HTERT RPE-1 (cell line): ENCODE data around the gene GPX5.

Source experiments
- in situ Hi-C: fragments of 300-500 bp; cut with MboI; formaldehyde crosslinking; loops from 4 replicates; pipeline ENCODE4 v1.14.3; 2020; ENCODE audit warnings: low sequenced_read_pairs

The GPX5 gene

GRCh38 chr6:28553986-28554881 lies 28.6 kb downstream of the GPX5 start:
- in situ Hi-C loops = no loop called here

GRCh38 chr6:28555136-28555535 lies 29.5 kb downstream of the GPX5 start:
- in situ Hi-C loops = no loop called here

GRCh38 chr6:28558629-28559028 lies 32.9 kb downstream of the GPX5 start:
- in situ Hi-C loops = no loop called here

GRCh38 chr6:28563430-28564095 lies 37.9 kb downstream of the GPX5 start:
- in situ Hi-C loops = no loop called here

GRCh38 chr6:28565823-28566526 lies 40.3 kb downstream of the GPX5 start:
- in situ Hi-C loops = no loop called here

GRCh38 chr6:28566527-28567252 lies 41.0 kb downstream of the GPX5 start:
- in situ Hi-C loops = no loop called here

- in situ Hi-C loops = no loop called here
Measured at GRCh38 chr6:28567506-28567905, 41.8 kb downstream of the GPX5 start.

GRCh38 chr6:28568515-28569108 lies 42.9 kb downstream of the GPX5 start:
- in situ Hi-C loops = no loop called here

- in situ Hi-C loops = no loop called here
Measured at GRCh38 chr6:28569748-28570147, 44.1 kb downstream of the GPX5 start.

- in situ Hi-C loops = no loop called here
Measured at GRCh38 chr6:28580475-28580874, 54.8 kb downstream of the GPX5 start.

- in situ Hi-C loops = no loop called here
Measured at GRCh38 chr6:28583463-28583862, 57.8 kb downstream of the GPX5 start.
